Left renal cortex interstitium (tissue), 4 donors: Measurements from ENCODE around the gene KCNG4. TPM values are rescaled to one million over a fixed set of nuclear protein-coding genes. Genes with fewer than 3 reads are reported as not detected.

Source experiments
- DNase-seq, 4 donors: peaks; one replicate each; pipeline ENCODE4 v3.0.0-alpha.2; 2013; ENCODE audit warnings: low read depth in 4 of 4, low spot score in 2 of 4, missing footprints in 1 of 4
- polyA plus RNA-seq, 4 donors: library from polyadenylated mRNA; unstranded; fragments of 120-200 nt; gene quantifications; one replicate each; pipeline ENCODE4 v1.2.1, GENCODE V29; 2013; ENCODE audit not compliant: insufficient read length in 4 of 4

KCNG4 gene
- polyA plus RNA-seq, 4 donors = 0.08 to 0.10 TPM; not detected in 2

DNA sequence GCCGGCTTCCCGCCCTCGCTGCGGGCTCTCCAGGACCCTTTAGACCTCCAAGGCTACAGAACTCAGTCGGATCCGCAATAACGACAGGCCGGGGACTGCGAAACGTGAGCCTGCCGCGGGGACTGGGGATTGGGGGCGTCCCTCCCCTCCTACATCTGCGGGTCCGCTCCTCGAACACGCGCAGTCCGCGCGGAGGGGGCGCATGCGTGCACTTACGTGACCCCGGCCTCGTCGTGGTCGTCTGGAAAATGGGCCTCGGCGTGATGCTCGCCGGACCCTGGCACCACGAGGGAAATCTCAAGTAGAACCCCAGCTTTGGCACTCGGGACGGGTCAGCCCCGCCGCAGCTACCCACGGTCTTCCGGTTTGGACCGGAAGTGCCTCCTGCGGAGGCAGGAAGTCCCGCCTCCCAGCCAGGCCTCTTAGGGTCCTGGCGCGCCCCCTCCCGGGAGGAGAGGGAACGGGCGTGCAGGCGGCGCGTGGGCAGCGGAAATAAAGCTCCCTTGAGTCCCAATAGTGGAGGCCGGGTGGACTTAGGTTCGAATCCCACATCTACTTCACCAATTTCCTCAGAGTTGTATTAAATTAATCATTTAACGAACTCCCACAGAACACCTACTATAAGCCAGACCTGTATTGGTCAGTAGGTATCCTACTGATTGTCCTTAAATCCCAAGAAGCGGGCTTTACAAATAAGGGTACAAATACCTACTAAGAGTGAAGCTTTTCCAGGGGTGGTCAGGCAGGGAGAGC, 53.0 kb downstream of the KCNG4 start, which contains the start of gene TAF1C:
TSS of gene TAF1C (minus strand) at position 373 of the 753 bp plus-strand sequence. CDS start 2,069 bp downstream, outside the sequence.
- peak; percentile 81 to 90 (median 88) for DNase-seq

DNA sequence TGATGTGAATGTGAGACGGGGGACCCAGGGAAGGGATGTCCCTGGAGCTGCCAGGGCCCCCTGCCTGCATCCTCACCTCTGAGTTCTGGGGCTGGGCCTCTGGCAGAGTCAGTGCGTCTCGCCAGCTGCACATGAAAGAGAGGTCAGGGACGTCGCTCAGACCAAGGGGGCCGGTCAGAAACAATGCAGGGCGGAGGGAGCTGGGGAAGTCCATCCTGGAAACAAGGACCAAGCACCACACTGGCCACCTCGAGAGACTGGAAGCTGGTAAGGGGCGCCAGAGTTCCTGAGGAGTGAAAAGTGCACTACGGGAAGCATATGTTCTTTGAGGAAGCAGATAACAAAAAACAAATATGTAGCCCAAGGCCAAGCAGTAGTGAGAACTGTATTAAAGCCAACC, 55.0 kb downstream of the KCNG4 start:
- DNase-seq = no peak

DNA sequence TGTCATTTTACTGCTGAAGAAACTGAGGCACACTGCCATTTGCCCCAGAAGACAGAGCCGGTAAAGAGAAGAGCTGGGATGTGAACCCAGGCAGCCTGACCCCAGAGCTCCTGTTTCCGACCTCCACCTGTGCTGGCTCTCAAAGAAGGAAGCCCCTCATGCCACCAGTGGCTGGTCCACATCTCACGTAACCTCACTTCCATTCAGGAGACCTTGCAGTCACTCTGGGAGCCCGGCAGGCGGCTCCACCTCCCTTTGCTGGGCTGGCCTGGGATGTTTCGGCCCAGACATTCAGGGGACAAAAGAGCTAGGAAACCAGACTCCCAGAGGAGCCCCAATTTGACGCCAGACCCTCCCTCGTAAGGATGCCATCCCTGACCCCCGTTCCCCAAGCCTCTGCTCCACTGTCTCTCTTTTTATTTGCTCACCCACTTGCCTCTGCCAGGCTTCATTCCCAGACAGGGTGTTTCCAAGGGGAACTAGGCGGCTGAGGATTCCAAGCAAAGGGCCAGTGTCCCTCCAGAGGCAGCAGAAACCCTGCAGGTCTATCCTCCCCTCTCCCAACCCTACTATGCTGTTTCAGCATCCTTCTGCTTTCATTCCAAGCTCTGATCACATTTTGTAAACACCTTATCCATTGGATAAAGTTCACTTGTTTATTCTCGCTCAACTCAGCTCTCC, 55.8 kb downstream of the KCNG4 start:
- no peak for DNase-seq

DNA sequence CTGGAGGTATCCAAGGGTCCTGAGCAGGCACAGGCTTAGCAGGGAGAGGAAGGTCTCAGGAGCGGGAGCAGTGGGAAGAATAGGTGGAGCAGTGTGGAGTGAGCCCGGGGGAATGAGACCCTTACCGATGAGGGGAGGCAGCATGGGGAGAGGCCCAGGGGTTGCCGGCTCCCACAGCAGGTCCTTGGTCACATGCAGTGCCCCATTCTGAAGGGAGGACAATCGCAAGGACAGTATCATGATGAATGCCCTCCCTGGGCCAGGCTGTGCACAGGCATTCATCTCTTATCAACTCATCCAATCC, 56.3 kb downstream of the KCNG4 start:
- DNase-seq = no peak

DNA sequence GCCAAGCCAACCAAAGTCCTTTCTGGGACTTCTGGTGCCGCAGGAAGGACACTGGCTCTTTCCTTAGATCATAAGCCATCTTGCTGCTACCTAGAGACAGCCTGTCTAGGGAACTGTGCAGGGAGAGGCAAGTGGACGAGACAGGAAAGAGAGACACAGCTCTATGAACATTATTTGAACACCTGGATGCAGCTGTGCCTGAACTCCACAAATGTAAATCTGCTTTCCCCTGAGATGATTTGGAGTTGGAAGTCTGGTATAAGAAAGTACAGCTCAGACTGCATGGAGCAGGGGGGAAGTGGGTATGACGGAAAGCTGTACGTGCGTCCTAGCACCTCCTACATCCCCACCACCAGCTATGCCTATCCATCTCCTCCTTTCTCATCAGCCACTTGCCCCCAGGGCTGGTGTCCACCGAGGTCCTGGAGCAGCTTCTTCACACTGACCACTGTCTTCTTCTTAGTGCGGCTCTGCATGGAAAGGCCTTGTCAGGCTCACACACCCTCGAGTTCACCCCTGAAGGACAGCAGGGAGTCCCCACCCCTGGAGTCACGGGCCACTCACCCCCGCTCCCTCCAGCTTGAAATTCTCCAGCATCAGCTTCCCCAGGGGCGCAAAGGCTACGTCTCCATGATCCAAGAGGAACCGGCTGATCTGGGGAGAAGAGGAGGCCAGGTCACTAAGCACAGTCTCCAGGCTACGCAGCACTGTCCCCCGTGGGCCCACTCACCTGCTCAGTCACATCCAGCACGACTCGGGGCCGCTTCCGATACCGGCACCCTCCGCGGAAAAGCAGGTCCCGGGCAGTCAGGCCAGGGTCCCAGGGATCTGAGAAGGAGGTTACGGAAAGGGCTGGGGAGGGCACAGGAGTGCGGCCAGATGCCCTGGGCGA, 56.9 kb downstream of the KCNG4 start:
- DNase-seq = no peak

DNA sequence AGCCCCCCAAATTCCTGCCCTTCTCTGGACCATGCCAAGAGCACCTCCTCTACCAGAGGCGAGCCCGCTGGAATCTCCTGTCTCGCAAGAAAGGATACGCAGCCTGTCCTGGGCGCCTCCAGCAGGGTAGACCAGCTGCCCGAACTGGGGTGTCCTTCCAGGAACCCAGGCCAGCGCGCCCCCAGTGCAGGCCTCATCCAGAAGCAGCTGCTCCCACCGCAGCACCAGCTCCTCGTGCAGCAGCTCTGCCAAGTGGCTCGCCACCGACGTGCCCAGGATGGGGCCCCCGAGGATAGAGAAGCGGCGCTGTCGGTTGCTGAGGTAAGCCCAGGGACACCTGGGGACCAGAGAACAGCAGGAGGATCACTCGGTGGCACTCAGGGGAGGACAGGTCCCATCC, 57.7 kb downstream of the KCNG4 start:
- no peak for DNase-seq

DNA sequence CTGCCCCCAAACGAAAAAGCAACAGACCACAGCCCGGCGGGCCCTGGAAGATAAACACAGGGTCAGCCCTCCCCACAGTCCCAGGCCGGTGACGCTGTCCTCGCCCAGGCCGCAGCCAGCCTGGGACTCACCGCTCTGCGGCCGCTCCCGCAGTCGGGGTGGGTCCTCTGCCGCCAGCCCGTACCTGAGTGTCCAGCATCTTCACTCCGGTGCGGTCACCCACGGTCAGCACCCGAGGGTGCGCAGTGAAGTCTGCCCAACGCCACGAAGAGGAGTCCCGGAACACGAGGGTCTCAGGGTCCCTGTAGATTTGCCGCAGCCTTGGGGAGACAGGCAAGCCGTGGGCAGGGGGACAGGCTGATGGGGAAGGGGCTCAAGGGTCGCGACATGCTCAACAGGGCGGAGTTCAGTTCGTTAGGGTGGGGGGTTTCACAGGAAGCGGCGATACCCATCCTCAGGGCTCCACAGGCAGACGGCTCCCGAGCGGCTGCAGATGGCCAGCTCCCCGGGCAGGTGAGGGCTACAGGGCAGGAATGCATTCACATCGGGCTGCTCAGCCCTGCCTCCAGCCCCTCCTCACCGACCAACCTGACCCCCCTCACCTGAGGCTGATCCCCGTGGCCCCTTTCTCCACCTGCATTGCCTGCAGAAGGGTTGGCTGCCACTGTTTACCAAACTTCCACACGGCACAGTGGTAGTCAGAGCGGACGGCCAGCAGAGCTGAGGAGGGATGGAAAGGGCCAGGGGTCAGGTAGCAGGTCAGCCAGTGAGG, 58.5 kb downstream of the KCNG4 start:
- no peak for DNase-seq

DNA sequence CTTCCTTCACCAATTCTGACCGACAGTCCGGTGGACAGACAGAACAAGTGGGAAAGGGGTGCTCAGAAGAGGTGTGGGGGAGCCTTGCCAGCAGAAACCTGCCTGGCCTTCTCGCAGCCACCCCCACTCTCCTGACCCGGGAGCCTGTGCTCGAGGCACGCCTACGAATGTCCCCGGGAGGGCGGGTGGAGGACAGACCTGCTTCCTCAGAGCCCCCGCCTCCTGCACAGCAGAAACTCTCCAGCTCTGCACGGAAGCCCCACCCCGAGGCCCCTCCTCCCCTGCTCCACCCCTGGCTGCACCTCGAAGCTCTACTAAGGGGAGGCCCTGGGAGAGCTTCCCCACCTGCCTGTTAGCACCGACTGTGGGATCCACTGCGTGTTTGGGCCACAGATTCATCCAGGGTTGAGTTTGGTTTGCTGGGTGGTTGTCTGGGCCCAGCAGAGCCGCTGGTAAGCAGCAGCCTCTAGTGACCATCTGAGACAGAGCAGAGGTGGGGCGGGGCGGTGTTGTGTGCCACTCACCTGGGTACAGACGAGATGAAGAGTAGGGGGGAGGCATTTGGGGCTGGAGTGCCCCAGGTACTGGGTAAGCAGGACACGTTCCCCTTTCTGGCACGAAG, 59.2 kb downstream of the KCNG4 start:
- DNase-seq = no peak

DNA sequence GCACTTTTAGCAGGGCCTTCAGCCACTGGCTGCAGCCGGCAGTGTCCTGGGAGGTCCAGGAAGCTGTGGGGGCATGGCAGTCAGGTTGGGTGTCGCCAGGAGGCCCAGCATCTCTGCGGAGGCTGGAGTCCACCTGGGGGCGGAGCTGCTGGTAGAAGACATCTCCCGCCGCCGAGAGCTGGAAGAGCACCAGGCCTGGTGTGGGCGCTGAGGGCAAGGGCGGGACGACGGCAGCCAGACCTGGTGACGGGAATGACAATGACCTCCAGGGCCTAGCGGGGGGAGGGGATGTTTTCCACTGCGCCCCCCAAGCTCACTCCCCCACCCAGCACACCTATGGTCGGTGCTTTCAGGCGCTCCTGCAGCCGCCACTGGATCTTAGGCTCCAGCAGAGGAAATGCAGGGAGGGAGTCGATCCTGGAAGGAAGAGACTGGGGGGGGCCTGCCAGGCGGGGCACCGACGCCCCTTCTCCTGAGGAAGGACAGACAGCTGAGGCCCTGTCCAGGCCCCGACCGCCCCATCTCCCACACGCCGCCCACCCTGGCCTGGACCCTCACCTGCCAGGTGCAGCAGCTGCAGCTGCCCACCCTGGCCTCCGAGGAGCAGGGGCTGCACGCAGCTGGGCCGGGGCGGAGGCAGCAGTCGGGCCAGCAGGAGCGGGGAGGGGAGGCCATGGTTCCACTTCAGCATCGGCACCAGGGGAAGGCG, 60.0 kb downstream of the KCNG4 start:
- DNase-seq = no peak

DNA sequence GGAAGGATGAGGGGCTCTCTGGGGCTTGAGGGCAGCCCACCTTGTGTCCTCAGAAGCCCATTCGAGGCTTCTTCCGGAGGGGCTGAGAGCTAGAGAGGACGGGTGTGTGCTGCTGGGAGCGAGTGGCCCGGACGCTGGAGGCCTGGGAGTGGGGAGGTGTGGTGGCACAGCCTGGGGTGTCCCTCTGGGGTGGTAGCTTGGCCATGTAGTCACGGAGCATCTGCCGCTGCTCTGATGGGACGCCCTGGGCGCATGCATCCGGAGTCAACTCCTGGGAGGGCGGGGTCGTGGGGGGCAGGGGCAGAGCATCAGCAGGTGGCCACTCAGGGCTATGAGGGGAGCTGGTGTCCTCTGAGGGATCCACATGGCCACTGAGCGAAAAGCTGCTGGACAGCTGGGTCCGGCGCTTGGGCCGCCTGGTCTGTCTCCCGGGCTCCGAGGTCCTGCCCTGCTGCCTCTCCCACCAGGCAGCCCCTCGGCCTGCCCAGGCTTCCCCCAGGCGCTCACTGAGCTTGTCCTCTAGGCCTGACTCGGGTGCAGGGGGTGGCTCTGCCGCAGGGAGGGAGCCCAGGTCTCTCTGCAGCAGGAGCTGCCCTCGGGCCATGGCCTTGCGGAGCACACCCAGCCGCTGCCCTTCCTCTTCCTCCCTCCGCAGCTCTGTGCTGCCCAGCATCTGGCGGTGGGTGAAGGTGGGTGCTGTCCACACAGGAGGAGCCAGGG, 60.8 kb downstream of the KCNG4 start:
- DNase-seq = no peak

DNA sequence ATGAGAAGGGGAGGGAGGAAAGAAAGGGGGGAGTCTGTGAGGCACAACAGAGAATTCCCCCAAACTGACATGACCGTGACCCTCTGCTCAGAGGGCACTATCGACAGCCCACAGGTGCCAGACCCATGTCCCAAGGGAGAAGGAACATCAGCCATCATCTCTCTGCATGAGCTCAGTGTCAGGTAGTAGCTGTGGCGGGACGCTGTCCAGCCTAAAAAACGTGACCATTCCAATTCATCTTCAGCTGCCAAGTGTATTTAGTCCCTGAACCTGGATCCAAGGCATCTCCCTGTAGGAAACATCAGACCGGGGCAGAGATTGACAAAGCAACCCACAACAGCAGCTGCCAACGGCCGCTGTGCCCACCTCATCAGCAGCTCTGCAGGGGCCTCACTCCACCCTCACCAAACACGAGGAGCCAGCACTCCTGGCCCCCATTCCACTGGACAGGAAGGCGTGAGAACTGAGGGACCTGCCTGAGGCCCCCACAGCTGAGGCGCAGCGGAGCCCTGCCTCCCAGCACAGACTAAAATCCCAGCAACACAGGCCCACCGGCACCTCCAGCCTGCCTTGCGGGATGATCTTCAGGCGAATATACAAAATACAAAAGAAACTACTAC, 61.6 kb downstream of the KCNG4 start:
- no peak for DNase-seq

DNA sequence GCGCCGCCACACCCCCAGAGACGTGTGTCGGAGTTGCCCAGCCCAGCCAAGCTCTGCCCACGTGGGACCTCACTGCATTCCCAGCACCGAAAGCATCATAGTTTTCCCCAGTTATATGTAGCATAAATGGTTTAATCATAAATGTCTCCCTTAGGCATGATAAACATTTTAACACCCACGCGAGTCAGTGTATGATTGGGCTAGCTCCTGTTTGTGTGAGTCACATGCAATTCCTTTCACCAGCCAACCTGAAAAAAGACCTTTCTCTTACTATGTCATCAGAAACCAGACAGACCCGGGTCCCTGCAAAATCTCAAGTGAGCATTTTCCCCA, 62.1 kb downstream of the KCNG4 start:
- no peak for DNase-seq

DNA sequence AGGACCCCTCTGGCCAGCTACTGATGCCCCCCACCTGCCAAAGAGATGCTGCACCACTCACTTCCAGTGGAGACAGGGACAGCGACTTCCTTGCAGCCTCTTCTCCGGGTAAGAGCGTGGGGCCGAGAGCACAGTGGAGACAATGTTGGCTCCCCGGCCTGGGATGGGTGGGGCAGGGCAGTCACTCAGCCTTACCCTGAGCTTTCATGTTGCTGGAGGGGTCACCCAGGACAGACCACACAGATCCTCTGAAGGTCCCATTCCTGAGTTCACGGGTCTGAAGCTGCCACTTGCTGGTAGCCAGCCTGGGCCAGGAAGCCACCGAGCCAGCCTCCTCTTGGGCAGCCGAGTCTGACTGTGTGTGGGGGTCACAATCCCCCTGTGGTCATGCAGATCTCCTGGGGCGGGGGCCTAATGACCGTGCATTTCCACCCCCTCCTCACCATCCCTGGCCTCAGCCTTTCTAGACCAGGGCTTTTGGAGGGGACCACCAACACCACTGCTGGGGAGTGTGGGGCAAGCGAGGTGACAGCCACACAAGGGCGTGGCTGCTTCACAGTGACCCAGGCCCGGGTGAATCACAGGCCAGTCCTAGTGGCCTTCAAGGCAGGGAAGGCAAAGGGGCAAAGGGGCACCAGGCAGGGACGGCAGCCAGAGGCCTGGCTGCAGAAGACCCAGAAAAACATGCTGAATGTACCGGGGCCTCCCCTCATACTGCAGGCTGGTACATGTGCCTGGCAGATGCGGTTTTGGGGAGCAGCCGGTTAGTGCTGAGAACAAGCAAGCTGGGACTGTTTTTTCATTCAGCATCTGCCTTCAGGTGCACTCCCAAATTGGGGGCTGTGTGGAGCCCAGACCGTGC, 63.4 kb downstream of the KCNG4 start:
- DNase-seq = no peak

DNA sequence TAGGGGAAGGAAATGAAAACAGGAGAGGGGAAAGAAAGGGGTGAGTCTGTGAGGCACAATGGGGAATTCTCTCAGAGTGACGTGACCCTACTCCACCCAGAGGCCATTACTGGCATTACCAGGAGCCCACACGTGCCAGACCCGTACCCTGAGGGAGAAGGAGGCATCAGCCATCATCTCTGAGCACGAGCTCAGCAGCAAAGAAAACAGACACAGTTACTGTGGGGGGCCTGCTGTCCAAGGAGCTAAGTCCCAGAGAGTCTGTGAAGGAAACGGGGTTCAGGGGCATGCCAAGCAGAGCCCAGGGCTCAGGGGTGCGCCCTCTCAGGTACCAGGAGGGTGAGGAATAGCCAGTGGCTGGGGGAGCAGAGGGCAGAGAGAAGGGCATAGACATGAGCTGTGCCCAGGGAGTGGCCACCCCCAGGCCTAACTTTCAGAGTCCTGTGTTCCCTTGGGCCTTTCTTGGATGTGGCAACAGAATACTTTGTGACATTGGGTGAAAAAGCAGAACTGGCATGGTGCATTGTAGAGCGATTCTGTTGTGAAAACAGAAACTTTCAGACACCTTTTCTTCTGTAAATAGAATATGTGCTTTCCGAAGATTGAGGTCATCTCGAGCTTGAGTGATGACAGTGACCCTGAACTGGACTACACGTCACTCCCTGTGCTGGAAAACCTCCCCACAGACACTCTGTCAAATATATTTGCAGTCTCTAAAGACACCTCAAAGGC, 64.3 kb downstream of the KCNG4 start:
- peak in 1 of 4 donors; percentile 29 for DNase-seq

DNA sequence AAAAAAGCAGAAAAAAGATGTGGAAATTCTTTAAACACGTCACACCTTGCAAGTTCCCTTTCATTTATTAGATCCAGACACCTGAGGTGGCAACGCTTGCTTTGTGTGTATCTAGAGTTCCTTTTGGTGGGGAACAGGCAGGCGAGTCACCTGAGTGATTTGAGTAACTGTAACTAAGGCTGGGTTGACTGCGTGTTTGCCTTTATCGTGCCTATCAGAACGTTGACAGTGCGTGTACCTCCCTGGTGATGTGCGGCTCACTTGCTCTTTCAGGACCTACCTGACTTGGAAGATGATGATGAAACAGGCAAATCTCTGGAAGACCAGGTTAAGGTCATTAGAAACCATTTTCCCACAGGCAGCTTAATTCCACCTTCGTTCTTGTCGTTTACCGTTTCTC, 65.4 kb downstream of the KCNG4 start:
- no peak for DNase-seq

DNA sequence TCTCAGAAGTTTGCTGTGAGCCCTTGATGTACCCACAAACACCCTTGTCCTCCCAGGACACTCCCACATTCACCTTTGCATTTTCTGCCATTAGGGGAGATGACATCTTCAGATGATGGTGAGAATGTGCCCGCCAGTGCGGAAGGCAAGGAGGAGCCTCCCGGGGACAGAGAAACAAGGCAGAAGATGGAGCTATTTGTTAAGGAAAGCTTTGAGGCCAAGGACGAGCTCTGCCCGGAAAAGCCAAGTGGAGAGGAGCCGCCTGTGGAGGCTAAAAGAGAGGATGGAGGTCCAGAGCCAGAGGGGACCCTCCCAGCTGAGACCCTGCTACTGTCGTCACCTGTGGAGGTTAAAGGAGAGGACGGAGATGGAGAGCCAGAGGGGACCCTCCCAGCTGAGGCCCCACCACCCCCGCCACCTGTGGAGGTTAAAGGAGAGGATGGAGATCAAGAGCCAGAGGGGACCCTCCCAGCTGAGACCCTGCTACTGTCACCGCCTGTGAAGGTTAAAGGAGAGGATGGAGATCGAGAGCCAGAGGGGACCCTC, 70.0 kb downstream of the KCNG4 start:
- no peak for DNase-seq
